Mesenchymal stem cell (in vitro differentiated cells and primary cell): Measurements from ENCODE around the gene RALGPS1.

Experiments
- DNase-seq: peaks from one replicate; pipeline ENCODE4 v3.0.0-alpha.2; 2013
- H2AFZ ChIP-seq: one replicate; pipeline ENCODE4 v1.6.1; 2013; ENCODE audit warnings: low read depth, mild to moderate bottlenecking, control low read depth, inconsistent platforms, low read length, moderate library complexity
- H2AK5ac ChIP-seq: 2 replicates; pipeline ENCODE4 v1.6.1; 2013; ENCODE audit warnings: low read length, moderate library complexity, mild to moderate bottlenecking, inconsistent platforms; ENCODE audit not compliant: severe bottlenecking
- H2BK120ac ChIP-seq: one replicate; pipeline ENCODE4 v1.6.1; 2013; ENCODE audit warnings: low read depth, mild to moderate bottlenecking, inconsistent platforms, low read length, moderate library complexity
- H2BK12ac ChIP-seq, 2 experiments: one replicate each; pipeline ENCODE4 v1.6.1; 2013; ENCODE audit warnings: inconsistent platforms in 2 of 2, low read length in 2 of 2, mild to moderate bottlenecking in 2 of 2, moderate library complexity in 2 of 2, control low read depth in 1 of 2
- H2BK15ac ChIP-seq: one replicate; pipeline ENCODE4 v1.6.1; 2013; ENCODE audit warnings: mild to moderate bottlenecking, low read depth, inconsistent platforms; ENCODE audit not compliant: poor library complexity, severe bottlenecking
- H2BK5ac ChIP-seq: 2 replicates; pipeline ENCODE4 v1.6.1; 2013; ENCODE audit warnings: low read depth, mild to moderate bottlenecking, low read length, control low read depth, inconsistent platforms; ENCODE audit not compliant: poor library complexity, severe bottlenecking
- H3K14ac ChIP-seq, 2 experiments: one replicate each; pipeline ENCODE4 v1.6.1; 2013; ENCODE audit warnings: inconsistent platforms in 2 of 2, low read length in 2 of 2, control low read depth in 1 of 2, mild to moderate bottlenecking in 1 of 2, moderate library complexity in 1 of 2
- H3K18ac ChIP-seq, 2 experiments: one replicate each; pipeline ENCODE4 v1.6.1; 2013; ENCODE audit warnings: inconsistent platforms in 2 of 2, low read length in 2 of 2, control low read depth in 1 of 2, low read depth in 1 of 2, mild to moderate bottlenecking in 1 of 2
- H3K23ac ChIP-seq, 2 experiments: one replicate each; pipeline ENCODE4 v1.6.1; 2013; ENCODE audit warnings: inconsistent platforms in 2 of 2, low read length in 2 of 2, mild to moderate bottlenecking in 2 of 2, moderate library complexity in 2 of 2, control low read depth in 1 of 2
- H3K27ac ChIP-seq: 2 replicates; pipeline ENCODE4 v1.5.1; 2013; ENCODE audit warnings: mild to moderate bottlenecking, moderate library complexity, low read length, control low read depth, inconsistent platforms; ENCODE audit not compliant: poor library complexity, severe bottlenecking
- H3K27me3 ChIP-seq, 2 experiments: 2 replicates each; pipeline versions ENCODE4 v1.6.1 to v1.7.0; 2013; ENCODE audit warnings: low read length in 2 of 2, mild to moderate bottlenecking in 2 of 2, moderate library complexity in 2 of 2, control low read depth in 1 of 2, inconsistent platforms in 1 of 2; ENCODE audit not compliant: control insufficient read depth in 1 of 2, insufficient read depth in 1 of 2
- H3K36me3 ChIP-seq, 2 experiments: 2 replicates each; pipeline versions ENCODE4 v1.6.1 to v1.7.0; 2013; ENCODE audit warnings: low read length in 2 of 2, control low read depth in 1 of 2, inconsistent platforms in 1 of 2, low read depth in 1 of 2, mild to moderate bottlenecking in 1 of 2; ENCODE audit not compliant: insufficient read depth in 2 of 2, control insufficient read depth in 1 of 2
- H3K4ac ChIP-seq, 2 experiments: one replicate each; pipeline ENCODE4 v1.6.1; 2013; ENCODE audit warnings: inconsistent platforms in 2 of 2, low read length in 2 of 2, mild to moderate bottlenecking in 2 of 2, moderate library complexity in 2 of 2, control low read depth in 1 of 2, low read depth in 1 of 2
- H3K4me1 ChIP-seq: 2 replicates; pipeline ENCODE4 v1.6.1; 2013; ENCODE audit warnings: low read depth, low read length, control low read depth; ENCODE audit not compliant: control insufficient read depth, insufficient read depth
- H3K4me2 ChIP-seq: 2 replicates; pipeline ENCODE4 v1.6.1; 2013; ENCODE audit warnings: low read length, mild to moderate bottlenecking, inconsistent platforms; ENCODE audit not compliant: poor library complexity, severe bottlenecking
- H3K4me3 ChIP-seq, 2 experiments: 2 replicates each; pipeline versions ENCODE4 v1.5.1 to v1.7.0; 2013; ENCODE audit warnings: low read length in 2 of 2, mild to moderate bottlenecking in 2 of 2, control low read depth in 1 of 2, low read depth in 1 of 2; ENCODE audit not compliant: insufficient read depth in 1 of 2
- H3K79me1 ChIP-seq: replicated peaks from 2 replicates; pipeline ENCODE4 v1.6.1; 2013; ENCODE audit warnings: mild to moderate bottlenecking, control low read depth, low read length, inconsistent platforms; ENCODE audit not compliant: poor library complexity, severe bottlenecking
- H3K9ac ChIP-seq: 2 replicates; pipeline ENCODE4 v1.7.0; 2013; ENCODE audit warnings: mild to moderate bottlenecking, low read length, moderate library complexity
- H3K9me3 ChIP-seq: 2 replicates; pipeline ENCODE4 v1.7.0; 2013; ENCODE audit warnings: mild to moderate bottlenecking, low read length; ENCODE audit not compliant: control insufficient read depth
- H4K8ac ChIP-seq: one replicate; pipeline ENCODE4 v1.6.1; 2013; ENCODE audit warnings: inconsistent platforms, mild to moderate bottlenecking, low read length, moderate library complexity
- H4K91ac ChIP-seq: one replicate; pipeline ENCODE4 v1.6.1; 2013; ENCODE audit warnings: mild to moderate bottlenecking, low read length, inconsistent platforms
- WGBS: methylation state at CpG from one replicate; pipeline ENCODE4 v1.1.7; 2013; ENCODE audit warnings: mixed read lengths; 5-methylcytosine and 5-hydroxymethylcytosine counted together

RALGPS1 gene

GRCh38 chr9:126875756-126876510 lies 38.6 kb upstream of the RALGPS1 start:
- Histone ChIP-seq H2BK120ac (no peak overlapping the region), H3K4me2 (no peak overlapping the region), H3K36me3 (peaks cover 18 to 26% of the 10 kb centered on the region in 2 experiments), H4K91ac (no peak overlapping the region), H4K8ac (no peak overlapping the region), H3K9ac (no peak overlapping the region), H2AK5ac (no peak overlapping the region), H3K27ac (no peak overlapping the region), H2BK5ac (no peak overlapping the region), H3K4ac (no peak overlapping the region), H3K9me3 (no peaks in the 10 kb centered on the region), H3K18ac (no peak overlapping the region), H3K27me3 (no peaks in the 10 kb centered on the region), H3K14ac (no peak overlapping the region), H3K4me1 (no peaks in the 10 kb centered on the region), H2AFZ (no peak overlapping the region), H3K79me1 (peaks cover 25% of the 10 kb centered on the region), H2BK15ac (no peak overlapping the region), H3K4me3 (no peak overlapping the region), H3K23ac (no peak overlapping the region), H2BK12ac (no peak overlapping the region)
- 82% methylated on average over 2 of the region's 4 CpGs for WGBS
- DNase-seq: peak; percentile 14

- H4K8ac ChIP-seq: no peak overlapping the region
- no peak overlapping the region for H3K9ac ChIP-seq
- no peak overlapping the region for H3K4me2 ChIP-seq
- DNase-seq: no peak
- no peak overlapping the region for H2BK120ac ChIP-seq
- no peaks in the 10 kb centered on the region for H3K9me3 ChIP-seq
- H3K4ac ChIP-seq: no peak overlapping the region
- no peak overlapping the region for H3K4me3 ChIP-seq
- H3K27me3 ChIP-seq: no peaks in the 10 kb centered on the region
- peaks cover 27% of the 10 kb centered on the region for H3K79me1 ChIP-seq
- H2BK15ac ChIP-seq: no peak overlapping the region
- H3K36me3 ChIP-seq: peaks cover 20 to 31% of the 10 kb centered on the region in 2 experiments
- H4K91ac ChIP-seq: no peak overlapping the region
- 95% methylated on average over 3 of the region's 4 CpGs for WGBS
- no peak overlapping the region for H2BK12ac ChIP-seq
- H3K18ac ChIP-seq: no peak overlapping the region
- no peak overlapping the region for H3K23ac ChIP-seq
- no peak overlapping the region for H3K14ac ChIP-seq
- no peak overlapping the region for H3K27ac ChIP-seq
- no peak overlapping the region for H2BK5ac ChIP-seq
- no peak overlapping the region for H2AFZ ChIP-seq
- H2AK5ac ChIP-seq: no peak overlapping the region
- H3K4me1 ChIP-seq: no peaks in the 10 kb centered on the region
Observed at GRCh38 chr9:126876531-126876930, 38.1 kb upstream of the RALGPS1 start.

- Histone ChIP-seq H3K79me1 (peaks cover 30% of the 10 kb centered on the region), H3K14ac (no peak overlapping the region), H4K91ac (no peak overlapping the region)
Observed at GRCh38 chr9:126877418-126877817, 37.2 kb upstream of the RALGPS1 start.

GRCh38 chr9:126879288-126879687 lies 35.3 kb upstream of the RALGPS1 start:
- Histone ChIP-seq H2AK5ac (no peak overlapping the region), H3K23ac (no peak overlapping the region), H3K27me3 (no peaks in the 10 kb centered on the region), H2AFZ (no peak overlapping the region), H2BK5ac (no peak overlapping the region), H2BK15ac (no peak overlapping the region), H3K4ac (no peak overlapping the region), H3K4me3 (no peak overlapping the region), H3K36me3 (peaks cover 26 to 47% of the 10 kb centered on the region in 2 experiments), H3K9ac (no peak overlapping the region), H3K4me2 (no peak overlapping the region), H3K14ac (no peak overlapping the region), H4K8ac (no peak overlapping the region), H2BK120ac (no peak overlapping the region), H4K91ac (no peak overlapping the region), H3K9me3 (no peaks in the 10 kb centered on the region), H3K4me1 (peaks cover 5% of the 10 kb centered on the region), H3K79me1 (peaks cover 42% of the 10 kb centered on the region), H3K27ac (no peak overlapping the region), H2BK12ac (no peak overlapping the region), H3K18ac (no peak overlapping the region)
- WGBS: 93% methylated on average over 9 of the region's 9 CpGs
- no peak for DNase-seq

More at GRCh38 chr9:126877418-126877817, 37.2 kb upstream of the RALGPS1 start:
- H2BK120ac ChIP-seq: no peak overlapping the region
- no peak overlapping the region for H3K23ac ChIP-seq
- no peak overlapping the region for H2BK5ac ChIP-seq
- H4K8ac ChIP-seq: no peak overlapping the region
- H3K9me3 ChIP-seq: no peaks in the 10 kb centered on the region
- H2BK12ac ChIP-seq: no peak overlapping the region
- H3K18ac ChIP-seq: no peak overlapping the region
- no peaks in the 10 kb centered on the region for H3K4me1 ChIP-seq
- peaks cover 21 to 40% of the 10 kb centered on the region in 2 experiments for H3K36me3 ChIP-seq
- DNase-seq: no peak
- no peaks in the 10 kb centered on the region for H3K27me3 ChIP-seq
- no peak overlapping the region for H2AK5ac ChIP-seq
- no peak overlapping the region for H3K4me2 ChIP-seq
- no peak overlapping the region for H3K4ac ChIP-seq
- H3K27ac ChIP-seq: no peak overlapping the region
- H3K9ac ChIP-seq: no peak overlapping the region
- H2AFZ ChIP-seq: no peak overlapping the region
- H2BK15ac ChIP-seq: no peak overlapping the region
- 95% methylated on average over 9 of the region's 9 CpGs for WGBS
- no peak overlapping the region for H3K4me3 ChIP-seq
